ENCODE data around the gene MYO1D. TPM values are rescaled to one million over a fixed set of nuclear protein-coding genes. Genes with fewer than 3 reads are reported as not detected.

The MYO1D gene
- total RNA-seq, 1 donor = 94.0 TPM

GRCh38 chr17:32504166-32504990 lies 372.5 kb downstream of the MYO1D start:
- DNase-seq (ENCODE audit: low read depth) = no peak
- no peak for TF ChIP-seq CTCF (IDR thresholded peaks at IDR 0.05; ENCODE audit: insufficient read depth, low read length)

GRCh38 chr17:32503251-32504165 lies 373.4 kb downstream of the MYO1D start:
- H3K4me3 ChIP-seq (ENCODE audit: low read depth, low read length) = no peak overlapping the region
- no peak for DNase-seq (ENCODE audit: low read depth)
- TF ChIP-seq CTCF (IDR thresholded peaks at IDR 0.05; ENCODE audit: insufficient read depth, low read length) = no peak

More at GRCh38 chr17:32504166-32504990, 372.5 kb downstream of the MYO1D start:
- H3K4me3 ChIP-seq (ENCODE audit: low read depth, low read length) = no peak overlapping the region

GRCh38 chr17:32502710-32503109 lies 374.2 kb downstream of the MYO1D start:
- DNase-seq (ENCODE audit: low read depth) = no peak
- H3K4me3 ChIP-seq (ENCODE audit: low read depth, low read length) = no peak overlapping the region
- TF ChIP-seq CTCF (IDR thresholded peaks at IDR 0.05; ENCODE audit: insufficient read depth, low read length) = no peak

- H3K4me3 ChIP-seq (ENCODE audit: low read depth, low read length) = no peak overlapping the region
- no peak for DNase-seq (ENCODE audit: low read depth)
- TF ChIP-seq CTCF (IDR thresholded peaks at IDR 0.05; ENCODE audit: insufficient read depth, low read length) = no peak
Observed at GRCh38 chr17:32502013-32502412, 374.9 kb downstream of the MYO1D start.

- H3K4me3 ChIP-seq (ENCODE audit: low read depth, low read length) = no peak overlapping the region
- no peak for DNase-seq (ENCODE audit: low read depth)
- no peak for TF ChIP-seq CTCF (IDR thresholded peaks at IDR 0.05; ENCODE audit: insufficient read depth, low read length)
Observed at GRCh38 chr17:32498391-32498790, 378.5 kb downstream of the MYO1D start.

- H3K4me3 ChIP-seq (ENCODE audit: low read depth, low read length) = no peak overlapping the region
- no peak for DNase-seq (ENCODE audit: low read depth)
- TF ChIP-seq CTCF (IDR thresholded peaks at IDR 0.05; ENCODE audit: insufficient read depth, low read length) = no peak
Observed at GRCh38 chr17:32497431-32498205, 379.3 kb downstream of the MYO1D start.
